ENCODE data around the gene SCYGR2.

- no peak for TF ChIP-seq EZH2 (IDR thresholded peaks at IDR 0.05; ENCODE audit: borderline replicate concordance, low read length)
- TF ChIP-seq, protein P1, sequence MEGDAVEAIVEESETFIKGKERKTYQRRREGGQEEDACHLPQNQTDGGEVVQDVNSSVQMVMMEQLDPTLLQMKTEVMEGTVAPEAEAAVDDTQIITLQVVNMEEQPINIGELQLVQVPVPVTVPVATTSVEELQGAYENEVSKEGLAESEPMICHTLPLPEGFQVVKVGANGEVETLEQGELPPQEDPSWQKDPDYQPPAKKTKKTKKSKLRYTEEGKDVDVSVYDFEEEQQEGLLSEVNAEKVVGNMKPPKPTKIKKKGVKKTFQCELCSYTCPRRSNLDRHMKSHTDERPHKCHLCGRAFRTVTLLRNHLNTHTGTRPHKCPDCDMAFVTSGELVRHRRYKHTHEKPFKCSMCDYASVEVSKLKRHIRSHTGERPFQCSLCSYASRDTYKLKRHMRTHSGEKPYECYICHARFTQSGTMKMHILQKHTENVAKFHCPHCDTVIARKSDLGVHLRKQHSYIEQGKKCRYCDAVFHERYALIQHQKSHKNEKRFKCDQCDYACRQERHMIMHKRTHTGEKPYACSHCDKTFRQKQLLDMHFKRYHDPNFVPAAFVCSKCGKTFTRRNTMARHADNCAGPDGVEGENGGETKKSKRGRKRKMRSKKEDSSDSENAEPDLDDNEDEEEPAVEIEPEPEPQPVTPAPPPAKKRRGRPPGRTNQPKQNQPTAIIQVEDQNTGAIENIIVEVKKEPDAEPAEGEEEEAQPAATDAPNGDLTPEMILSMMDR (IDR thresholded peaks at IDR 0.05; ENCODE audit: low read length), result no peak
Observed at GRCh38 chr2:227565080-227565479, 33.6 kb upstream of the SCYGR2 start.

Measured in OCI-LY1 (cell line).